OCI-LY1 (cell line): ENCODE data around the gene TRPC4AP.

Experiments
- EZH2 ChIP-seq: fragments of 200-600 bp; sonication (generic), shearing (Covaris generic); IDR thresholded peaks from 2 replicates; pipeline ENCODE4 v1.8.0; 2017; ENCODE audit warnings: borderline replicate concordance, mixed run types, mild to moderate bottlenecking, antibody characterized with exemption, low read length, moderate library complexity, mixed read lengths
- TF ChIP-seq, protein P1 (sequence below): fragments of 200-600 bp; sonication (generic), shearing (Covaris generic); IDR thresholded peaks from 2 replicates; pipeline ENCODE4 v1.5.1; 2017; ENCODE audit warnings: mild to moderate bottlenecking, antibody characterized with exemption, low read length, moderate library complexity, mixed read lengths

- TF ChIP-seq, protein P1, sequence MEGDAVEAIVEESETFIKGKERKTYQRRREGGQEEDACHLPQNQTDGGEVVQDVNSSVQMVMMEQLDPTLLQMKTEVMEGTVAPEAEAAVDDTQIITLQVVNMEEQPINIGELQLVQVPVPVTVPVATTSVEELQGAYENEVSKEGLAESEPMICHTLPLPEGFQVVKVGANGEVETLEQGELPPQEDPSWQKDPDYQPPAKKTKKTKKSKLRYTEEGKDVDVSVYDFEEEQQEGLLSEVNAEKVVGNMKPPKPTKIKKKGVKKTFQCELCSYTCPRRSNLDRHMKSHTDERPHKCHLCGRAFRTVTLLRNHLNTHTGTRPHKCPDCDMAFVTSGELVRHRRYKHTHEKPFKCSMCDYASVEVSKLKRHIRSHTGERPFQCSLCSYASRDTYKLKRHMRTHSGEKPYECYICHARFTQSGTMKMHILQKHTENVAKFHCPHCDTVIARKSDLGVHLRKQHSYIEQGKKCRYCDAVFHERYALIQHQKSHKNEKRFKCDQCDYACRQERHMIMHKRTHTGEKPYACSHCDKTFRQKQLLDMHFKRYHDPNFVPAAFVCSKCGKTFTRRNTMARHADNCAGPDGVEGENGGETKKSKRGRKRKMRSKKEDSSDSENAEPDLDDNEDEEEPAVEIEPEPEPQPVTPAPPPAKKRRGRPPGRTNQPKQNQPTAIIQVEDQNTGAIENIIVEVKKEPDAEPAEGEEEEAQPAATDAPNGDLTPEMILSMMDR: no peak
- TF ChIP-seq EZH2: no peak
These were observed 62.5 kb downstream of the TRPC4AP start for GRCh38 chr20:35030136-35030535.
